DMS114 treated with DMSO at 0.1 percent for 48 hours (cell line): ENCODE data around the gene RASSF8.

Experiments used
- DNase-seq: peaks from one replicate; lab custom pipeline; 2025; ENCODE audit not compliant: unreplicated experiment; lab: John Stamatoyannopoulos, UW

Gene RASSF8

GRCh38 chr12:26100666-26101349 is 142.3 kb downstream of the RASSF8 start:
- no peak for DNase-seq

- no peak for DNase-seq
Measured at GRCh38 chr12:26101350-26101734, 142.9 kb downstream of the RASSF8 start.

GRCh38 chr12:26101763-26102162 is 143.3 kb downstream of the RASSF8 start:
- DNase-seq: no peak

GRCh38 chr12:26102953-26103352 is 144.5 kb downstream of the RASSF8 start:
- no peak for DNase-seq

GRCh38 chr12:26106347-26106746 is 147.9 kb downstream of the RASSF8 start:
- no peak for DNase-seq

GRCh38 chr12:26108915-26109314 is 150.4 kb downstream of the RASSF8 start:
- DNase-seq: no peak

GRCh38 chr12:26109343-26109881 is 150.9 kb downstream of the RASSF8 start:
- no peak for DNase-seq

- no peak for DNase-seq
Measured at GRCh38 chr12:26112232-26112631, 153.8 kb downstream of the RASSF8 start.

GRCh38 chr12:26112703-26113147 is 154.2 kb downstream of the RASSF8 start:
- no peak for DNase-seq

GRCh38 chr12:26113181-26113654 is 154.7 kb downstream of the RASSF8 start:
- no peak for DNase-seq

- peak; percentile 60 for DNase-seq
Measured at GRCh38 chr12:26113853-26114719, 155.6 kb downstream of the RASSF8 start.

- DNase-seq: no peak
Measured at GRCh38 chr12:26114720-26115401, 156.4 kb downstream of the RASSF8 start.

GRCh38 chr12:26116829-26117715 is 158.6 kb downstream of the RASSF8 start:
- DNase-seq: no peak

GRCh38 chr12:26118308-26118707 is 159.8 kb downstream of the RASSF8 start:
- no peak for DNase-seq

- DNase-seq: peak; percentile 79
Measured at GRCh38 chr12:26119391-26119989, 161.0 kb downstream of the RASSF8 start.

- DNase-seq: no peak
Measured at GRCh38 chr12:26120561-26121274, 162.2 kb downstream of the RASSF8 start.

GRCh38 chr12:26121323-26122060 is 163.0 kb downstream of the RASSF8 start:
- DNase-seq: no peak

GRCh38 chr12:26122061-26122680 is 163.7 kb downstream of the RASSF8 start:
- no peak for DNase-seq
